ENCODE measurements around the gene ABTB2.

Gene ABTB2

GRCh38 chr11:34359548-34359891, 1.7 kb upstream of the ABTB2 start:
- DNase-seq, result no peak

GRCh38 chr11:34358728-34359547, 1.1 kb upstream of the ABTB2 start:
- DNase-seq, result peak; percentile 45

- peak; percentile 62 for DNase-seq
Observed at GRCh38 chr11:34358258-34358727, 483 bp upstream of the ABTB2 start.

- no peak for DNase-seq
Observed at GRCh38 chr11:34356913-34357700, 703 bp downstream of the ABTB2 start.

GRCh38 chr11:34356576-34356912, 1.3 kb downstream of the ABTB2 start:
- DNase-seq, result no peak

- no peak for DNase-seq
Observed at GRCh38 chr11:34356130-34356529, 1.7 kb downstream of the ABTB2 start.

GRCh38 chr11:34355726-34356125, 2.1 kb downstream of the ABTB2 start:
- DNase-seq, result no peak

GRCh38 chr11:34354782-34355181, 3.0 kb downstream of the ABTB2 start:
- no peak for DNase-seq

- DNase-seq, result no peak
Observed at GRCh38 chr11:34353881-34354280, 3.9 kb downstream of the ABTB2 start.

GRCh38 chr11:34351687-34352469, 5.9 kb downstream of the ABTB2 start:
- DNase-seq, result no peak

GRCh38 chr11:34351051-34351450, 6.8 kb downstream of the ABTB2 start:
- DNase-seq, result no peak

GRCh38 chr11:34349882-34350281, 7.9 kb downstream of the ABTB2 start:
- DNase-seq, result no peak

GRCh38 chr11:34348919-34349318, 8.9 kb downstream of the ABTB2 start:
- DNase-seq, result no peak

- DNase-seq, result no peak
Observed at GRCh38 chr11:34348096-34348495, 9.7 kb downstream of the ABTB2 start.

GRCh38 chr11:34346551-34346950, 11.3 kb downstream of the ABTB2 start:
- DNase-seq, result no peak

GRCh38 chr11:34345991-34346480, 11.8 kb downstream of the ABTB2 start:
- no peak for DNase-seq

GRCh38 chr11:34345540-34345876, 12.3 kb downstream of the ABTB2 start:
- no peak for DNase-seq

GRCh38 chr11:34344768-34345539, 12.9 kb downstream of the ABTB2 start:
- DNase-seq, result no peak

- DNase-seq, result no peak
Observed at GRCh38 chr11:34344410-34344767, 13.4 kb downstream of the ABTB2 start.

GRCh38 chr11:34343686-34344085, 14.1 kb downstream of the ABTB2 start:
- DNase-seq, result no peak

GRCh38 chr11:34343153-34343552, 14.7 kb downstream of the ABTB2 start:
- no peak for DNase-seq

- DNase-seq, result no peak
Observed at GRCh38 chr11:34341931-34342533, 15.8 kb downstream of the ABTB2 start.
